Sciatic nerve (tissue), 2 donors: ENCODE measurements around the gene ETAA1. TPM values are rescaled to one million over a fixed set of nuclear protein-coding genes. Genes with fewer than 3 reads are reported as not detected.

ENCODE experiments used
- ATAC-seq: fragments of 200-7000 bp; cut with Tn5 transposase; one replicate; pipeline ENCODE4 v1.9.1; 2020; ENCODE audit warnings: mild to moderate bottlenecking, moderate library complexity
- DNase-seq: peaks from one replicate; pipeline ENCODE4 v3.0.0-alpha.2; 2020; ENCODE audit warnings: low spot score
- intact Hi-C: fragments of 100-400 bp; cut with DNase I; formaldehyde crosslinking; loops from one replicate; pipeline ENCODE4 v1.14.2; 2022
- total RNA-seq: library from RNA; stranded (reverse); fragmentation: NEBNext Ultra II Directional; extraction: Animal tissue kit (Norgen Biotek cat#: 25700); gene quantifications from one replicate; pipeline ENCODE4 v1.2.1, GENCODE V29; 2021
- donor health status: DM: no; HTN: no; CAD: no.
- donor health status: DM: no; HTN: no; CAD: no.

ETAA1 gene
- 12.9 TPM for total RNA-seq

GRCh38 chr2:67397143-67397986 is at the start of gene ETAA1:
ETAA1 (plus strand) TSS chr2:67397333; CDS start chr2:67397449, 116 bp downstream.
- peak; percentile 96 for DNase-seq
- peak; percentile 100 for ATAC-seq
- intact Hi-C loops = no loop called here

- ATAC-seq = no peak
- intact Hi-C loops = no loop called here
- DNase-seq = no peak
Measured at GRCh38 chr2:67366832-67367412, 30.2 kb upstream of the ETAA1 start.

- intact Hi-C loops = no loop called here
- DNase-seq (no peak), ATAC-seq (no peak)
Measured at GRCh38 chr2:67374481-67374880, 22.7 kb upstream of the ETAA1 start.

- ATAC-seq = no peak
Measured at GRCh38 chr2:67374949-67375348, 22.2 kb upstream of the ETAA1 start.

GRCh38 chr2:67378555-67378954 is 18.6 kb upstream of the ETAA1 start:
- DNase-seq = no peak
- intact Hi-C loops = no loop called here
- no peak for ATAC-seq

More at GRCh38 chr2:67374949-67375348, 22.2 kb upstream of the ETAA1 start:
- intact Hi-C loops = no loop called here
- DNase-seq = no peak

- DNase-seq (no peak), ATAC-seq (no peak)
- intact Hi-C loops = no loop called here
Measured at GRCh38 chr2:67379048-67379447, 18.1 kb upstream of the ETAA1 start.

GRCh38 chr2:67384123-67384822 is 12.9 kb upstream of the ETAA1 start:
- ATAC-seq (no peak), DNase-seq (no peak)
- intact Hi-C loops = no loop called here

- ATAC-seq (no peak), DNase-seq (no peak)
- intact Hi-C loops = no loop called here
Measured at GRCh38 chr2:67388680-67389079, 8.5 kb upstream of the ETAA1 start.

- no peak for ATAC-seq
- DNase-seq = no peak
- intact Hi-C loops = no loop called here
Measured at GRCh38 chr2:67389286-67389685, 7.8 kb upstream of the ETAA1 start.

GRCh38 chr2:67389788-67390187 is 7.3 kb upstream of the ETAA1 start:
- ATAC-seq (no peak), DNase-seq (no peak)
- intact Hi-C loops = no loop called here

GRCh38 chr2:67393237-67393636 is 3.9 kb upstream of the ETAA1 start:
- ATAC-seq (no peak), DNase-seq (no peak)
- intact Hi-C loops = no loop called here

- no peak for DNase-seq
- no peak for ATAC-seq
- intact Hi-C loops = no loop called here
Measured at GRCh38 chr2:67394734-67395133, 2.4 kb upstream of the ETAA1 start.

- intact Hi-C loops = no loop called here
- DNase-seq (no peak), ATAC-seq (no peak)
Measured at GRCh38 chr2:67399144-67399543, 2.0 kb downstream of the ETAA1 start.

- DNase-seq (no peak), ATAC-seq (no peak)
- intact Hi-C loops = no loop called here
Measured at GRCh38 chr2:67399831-67400489, 2.8 kb downstream of the ETAA1 start.

GRCh38 chr2:67400560-67401485 is 3.7 kb downstream of the ETAA1 start:
- intact Hi-C loops = no loop called here
- no peak for DNase-seq
- ATAC-seq = no peak

GRCh38 chr2:67408346-67408745 is 11.2 kb downstream of the ETAA1 start:
- ATAC-seq (no peak), DNase-seq (no peak)
- intact Hi-C loops = no loop called here

- intact Hi-C loops = no loop called here
- DNase-seq (no peak), ATAC-seq (no peak)
Measured at GRCh38 chr2:67412424-67412823, 15.3 kb downstream of the ETAA1 start.

GRCh38 chr2:67414867-67415266 is 17.7 kb downstream of the ETAA1 start:
- ATAC-seq (no peak), DNase-seq (no peak)
- intact Hi-C loops = no loop called here

- no peak for ATAC-seq
- intact Hi-C loops = no loop called here
- DNase-seq = no peak
Measured at GRCh38 chr2:67416136-67416535, 19.0 kb downstream of the ETAA1 start.
